Calu3 (cell line): Measurements from ENCODE around the gene RAMP1. TPM values are rescaled to one million over a fixed set of nuclear protein-coding genes. Genes with fewer than 3 reads are reported as not detected.

Experiments
- BruUV-seq: library from RNA; stranded (reverse); fragments of 400-500 nt; replicated peaks from 2 replicates; lab custom pipeline; 2021; lab: Mats Ljungman, UMichigan
- CTCF ChIA-PET: fragments of 300-600 bp; sonication (Branson Sonifier 250); formaldehyde crosslinking; loops from one replicate; lab custom pipeline; 2022; ENCODE audit warnings: antibody characterized with exemption; lab: Charles Lee
- DNase-seq: peaks from one replicate; pipeline ENCODE4 v3.0.0; 2022
- H3K27ac Mint-ChIP-seq: one replicate; pipeline ENCODE4 v1.8.0; 2022; ENCODE audit warnings: mixed read lengths; ENCODE audit not compliant: unreplicated experiment
- H3K27me3 Mint-ChIP-seq: one replicate; pipeline ENCODE4 v1.8.0; 2022; ENCODE audit warnings: mixed read lengths; ENCODE audit not compliant: unreplicated experiment
- H3K36me3 Mint-ChIP-seq: one replicate; pipeline ENCODE4 v1.8.0; 2022; ENCODE audit warnings: mild to moderate bottlenecking, moderate library complexity, mixed read lengths; ENCODE audit not compliant: insufficient read depth, unreplicated experiment
- H3K4me1 Mint-ChIP-seq: one replicate; pipeline ENCODE4 v1.8.0; 2022; ENCODE audit warnings: mild to moderate bottlenecking, low read depth, mixed read lengths; ENCODE audit not compliant: unreplicated experiment
- H3K4me3 Mint-ChIP-seq: one replicate; pipeline ENCODE4 v1.8.0; 2022; ENCODE audit warnings: mild to moderate bottlenecking, low read depth, moderate library complexity, mixed read lengths; ENCODE audit not compliant: unreplicated experiment
- H3K9me3 Mint-ChIP-seq: one replicate; pipeline ENCODE4 v1.8.0; 2022; ENCODE audit warnings: low read depth, mixed read lengths; ENCODE audit not compliant: unreplicated experiment
- intact Hi-C: fragments of 100-400 bp; cut with micrococcal nuclease; formaldehyde crosslinking; loops from one replicate; pipeline ENCODE4 v1.10.0; 2022; ENCODE audit not compliant: unreplicated experiment
- total RNA-seq: library from RNA; stranded (reverse); gene quantifications from 2 replicates; pipeline ENCODE4 v1.2.3, GENCODE V29; 2022
- TF ChIP-seq, protein P1 (sequence below): fragments of 200-600 bp; IDR thresholded peaks from one replicate; pipeline ENCODE4 v1.8.0; 2022; ENCODE audit warnings: antibody characterized with exemption; ENCODE audit not compliant: unreplicated experiment

RAMP1 gene
- total RNA-seq, 1 experiment from 2014 or later: 9.8 TPM

DNA sequence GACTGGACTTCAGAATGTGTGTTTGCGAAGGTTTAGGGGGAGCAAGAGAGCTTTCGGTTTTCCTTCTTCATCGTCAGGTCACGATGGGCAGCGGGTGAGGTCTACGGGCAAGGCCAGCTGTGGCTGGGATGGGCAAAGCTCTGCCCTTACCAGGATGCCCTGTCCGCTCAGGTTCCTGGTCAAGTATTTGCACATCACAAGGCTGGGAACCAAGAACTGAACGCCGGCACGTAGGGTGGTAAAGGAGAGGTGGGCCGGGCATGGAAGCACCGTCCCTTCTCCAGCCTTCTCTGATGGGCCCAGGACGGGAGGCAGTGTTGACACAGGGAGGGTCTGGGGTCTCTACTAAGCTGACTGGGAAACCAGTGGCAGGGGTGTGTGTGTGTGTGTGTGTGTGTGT is 56.9 kb downstream of the RAMP1 start:
- no peak overlapping the region for H3K27ac Mint-ChIP-seq

DNA sequence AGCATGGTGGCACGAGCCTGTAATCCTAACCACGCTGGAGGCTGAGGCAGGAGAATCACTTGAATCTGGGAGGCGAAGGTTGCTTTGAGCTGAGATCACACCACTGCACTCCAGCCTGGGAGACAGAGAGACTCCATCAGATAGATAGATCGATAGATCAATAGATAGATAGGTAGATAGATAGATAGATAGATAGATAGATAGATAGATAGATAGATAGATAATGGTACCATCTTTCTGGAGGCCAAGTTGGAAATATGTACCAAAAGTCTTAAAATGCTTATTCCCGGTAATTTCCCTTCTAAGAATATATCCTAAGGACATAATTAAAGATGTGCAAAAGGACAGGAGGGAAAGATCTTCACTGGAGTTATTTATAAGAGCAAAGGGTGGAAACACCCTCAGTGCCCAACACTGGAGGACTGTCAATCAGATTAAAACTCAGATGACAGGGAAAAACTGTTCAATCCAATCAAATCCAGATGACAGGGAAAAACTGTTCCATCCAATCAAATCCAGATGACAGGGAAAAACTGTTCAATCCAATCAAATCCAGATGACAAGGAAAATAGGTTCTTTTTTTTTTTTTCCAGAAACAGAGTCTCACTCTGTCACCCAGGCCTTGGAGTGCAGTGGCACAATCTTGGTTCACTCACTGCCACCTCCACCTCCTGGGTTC is 58.4 kb downstream of the RAMP1 start:
- peaks cover 14% of the 10 kb centered on the region for H3K36me3 Mint-ChIP-seq
- H3K27me3 Mint-ChIP-seq: peaks cover 45% of the 10 kb centered on the region
- no peak for DNase-seq
- no TSS peak for BruUV-seq
- H3K4me3 Mint-ChIP-seq: no peak overlapping the region
- intact Hi-C loops: no loop called here
- no peaks in the 10 kb centered on the region for H3K4me1 Mint-ChIP-seq
- no peaks in the 10 kb centered on the region for H3K9me3 Mint-ChIP-seq
- no peak overlapping the region for H3K27ac Mint-ChIP-seq
- TF ChIP-seq, protein P1, sequence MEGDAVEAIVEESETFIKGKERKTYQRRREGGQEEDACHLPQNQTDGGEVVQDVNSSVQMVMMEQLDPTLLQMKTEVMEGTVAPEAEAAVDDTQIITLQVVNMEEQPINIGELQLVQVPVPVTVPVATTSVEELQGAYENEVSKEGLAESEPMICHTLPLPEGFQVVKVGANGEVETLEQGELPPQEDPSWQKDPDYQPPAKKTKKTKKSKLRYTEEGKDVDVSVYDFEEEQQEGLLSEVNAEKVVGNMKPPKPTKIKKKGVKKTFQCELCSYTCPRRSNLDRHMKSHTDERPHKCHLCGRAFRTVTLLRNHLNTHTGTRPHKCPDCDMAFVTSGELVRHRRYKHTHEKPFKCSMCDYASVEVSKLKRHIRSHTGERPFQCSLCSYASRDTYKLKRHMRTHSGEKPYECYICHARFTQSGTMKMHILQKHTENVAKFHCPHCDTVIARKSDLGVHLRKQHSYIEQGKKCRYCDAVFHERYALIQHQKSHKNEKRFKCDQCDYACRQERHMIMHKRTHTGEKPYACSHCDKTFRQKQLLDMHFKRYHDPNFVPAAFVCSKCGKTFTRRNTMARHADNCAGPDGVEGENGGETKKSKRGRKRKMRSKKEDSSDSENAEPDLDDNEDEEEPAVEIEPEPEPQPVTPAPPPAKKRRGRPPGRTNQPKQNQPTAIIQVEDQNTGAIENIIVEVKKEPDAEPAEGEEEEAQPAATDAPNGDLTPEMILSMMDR: no peak
- CTCF ChIA-PET: interaction anchor here (0.7 kb wide), 1 partner anchor 122 kb away, joined by 3 read pairs; no protein-coding TSS in a partner anchor

More for the DNA sequence above, 56.9 kb downstream of the RAMP1 start:
- DNase-seq: no peak
- no peaks in the 10 kb centered on the region for H3K4me1 Mint-ChIP-seq
- TF ChIP-seq, protein P1: no peak
- no peak overlapping the region for H3K4me3 Mint-ChIP-seq
- peaks cover 5% of the 10 kb centered on the region for H3K36me3 Mint-ChIP-seq
- BruUV-seq: no TSS peak
- peaks cover 45% of the 10 kb centered on the region for H3K27me3 Mint-ChIP-seq
- intact Hi-C loops: no loop called here
- CTCF ChIA-PET: no interaction called here
- H3K9me3 Mint-ChIP-seq: no peaks in the 10 kb centered on the region

DNA sequence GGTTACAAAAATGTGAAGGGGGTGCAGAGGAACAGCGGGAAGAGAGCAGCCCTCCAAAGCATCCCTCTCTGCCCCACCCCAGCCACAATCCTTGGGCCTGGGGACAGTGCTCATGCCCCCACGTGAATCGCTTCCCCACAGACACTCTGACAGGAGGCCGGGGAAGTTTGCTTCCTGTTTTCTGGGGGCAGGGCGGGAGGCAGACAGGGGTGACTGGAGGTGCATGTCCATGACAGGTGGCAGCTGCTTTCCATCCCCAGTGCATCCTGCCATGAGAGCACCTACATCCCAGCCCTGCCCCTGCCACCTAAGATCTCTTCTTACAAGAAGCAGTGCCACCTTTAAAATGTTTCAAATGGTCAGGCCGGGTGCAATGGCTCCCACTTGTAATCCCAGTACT is 60.2 kb downstream of the RAMP1 start:
- CTCF ChIA-PET: no interaction called here
- no TSS peak for BruUV-seq
- intact Hi-C loops: no loop called here
- no peak overlapping the region for H3K4me3 Mint-ChIP-seq
- no peaks in the 10 kb centered on the region for H3K9me3 Mint-ChIP-seq
- peaks cover 19% of the 10 kb centered on the region for H3K36me3 Mint-ChIP-seq
- peaks cover 32% of the 10 kb centered on the region for H3K27me3 Mint-ChIP-seq
- peaks cover 9% of the 10 kb centered on the region for H3K4me1 Mint-ChIP-seq
- no peak overlapping the region for H3K27ac Mint-ChIP-seq
- no peak for DNase-seq
- TF ChIP-seq, protein P1: no peak

DNA sequence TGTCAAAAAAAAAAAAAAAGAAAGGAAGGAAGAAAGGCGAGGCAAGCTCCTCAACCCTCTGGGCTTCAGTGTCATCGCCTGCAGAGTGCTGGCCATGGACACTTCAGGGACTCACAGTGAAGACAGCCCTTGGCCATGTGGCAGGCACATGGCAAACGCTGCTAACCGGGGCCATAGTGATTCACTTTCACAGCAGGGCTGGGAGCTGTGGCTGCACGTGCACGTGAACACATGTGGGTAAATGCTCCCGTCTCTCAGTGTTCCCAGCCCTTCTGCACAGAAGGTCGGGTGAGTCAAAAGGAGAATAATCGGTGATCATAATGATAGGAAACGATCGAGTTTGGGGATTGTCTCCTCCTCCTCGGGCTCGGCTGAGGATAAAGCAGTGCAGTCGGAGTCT is 61.2 kb downstream of the RAMP1 start:
- H3K27me3 Mint-ChIP-seq: peaks cover 29% of the 10 kb centered on the region
- TF ChIP-seq, protein P1: no peak
- intact Hi-C loops: loop anchor here (10.0 kb wide), 1 partner anchor 56 kb away; no protein-coding TSS in a partner anchor
- BruUV-seq: no TSS peak
- H3K27ac Mint-ChIP-seq: no peak overlapping the region
- DNase-seq: no peak
- CTCF ChIA-PET: no interaction called here
- peaks cover 9% of the 10 kb centered on the region for H3K4me1 Mint-ChIP-seq
- no peak overlapping the region for H3K4me3 Mint-ChIP-seq
- no peaks in the 10 kb centered on the region for H3K9me3 Mint-ChIP-seq
- peaks cover 17% of the 10 kb centered on the region for H3K36me3 Mint-ChIP-seq
